GM12878 (cell line): ENCODE results near the gene IER5L. TPM values are rescaled to one million over a fixed set of nuclear protein-coding genes. Genes with fewer than 3 reads are reported as not detected.

ENCODE experiments used
- ATAC-seq: fragments of 200-7000 bp; cut with Tn5 transposase; 3 replicates; pipeline ENCODE4 v1.9.1; 2020; ENCODE audit warnings: mild to moderate bottlenecking, moderate library complexity
- BruUV-seq: library from RNA; stranded (reverse); fragments of 400-500 nt; replicated peaks from 2 replicates; lab custom pipeline; 2021; lab: Mats Ljungman, UMichigan
- CTCF ChIA-PET: fragments of 300-600 bp; sonication (Branson Sonifier 250); formaldehyde crosslinking; extraction: SDS; loops from one replicate; lab custom pipeline; 2021; ENCODE audit warnings: inconsistent platforms; lab: Yijun Ruan, JAX
- POLR2A ChIA-PET: fragments of 350-600 bp; formaldehyde crosslinking; extraction: SDS; loops from one replicate; lab custom pipeline; 2021; ENCODE audit warnings: inconsistent platforms; lab: Charles Lee
- RAD21 ChIA-PET: fragments of 300-600 bp; sonication (Branson Sonifier 250); formaldehyde crosslinking; loops from one replicate; lab custom pipeline; 2023; ENCODE audit warnings: antibody characterized with exemption; ENCODE audit not compliant: unreplicated experiment; lab: Charles Lee
- SMC1A ChIA-PET: fragments of 300-600 bp; sonication (Branson Sonifier 250); formaldehyde crosslinking; loops from one replicate; lab custom pipeline; 2023; ENCODE audit not compliant: unreplicated experiment, uncharacterized antibody; lab: Charles Lee
- DNase-seq: peaks from one replicate; pipeline ENCODE4 v3.0.0-alpha.2; 2011; ENCODE audit warnings: low read depth, low spot score
- FAIRE-seq: peaks from 3 replicates; lab custom pipeline; 2011; peaks lifted over from hg19 to GRCh38; lab: Jason Lieb, UNC
- H2AFZ ChIP-seq: 2 replicates; pipeline ENCODE4 v1.6.0; 2011; ENCODE audit warnings: low read depth, low read length, control low read depth; ENCODE audit not compliant: control insufficient read depth
- H3K27ac ChIP-seq: 2 replicates; pipeline ENCODE4 v1.5.1; 2011; ENCODE audit warnings: control low read depth; ENCODE audit not compliant: control insufficient read depth, insufficient read depth
- H3K27me3 ChIP-seq, 2 experiments: replicated peaks in 1 of 2; 2 replicates each; pipeline versions ENCODE4 v1.6.0 to v1.6.1; 2011; ENCODE audit warnings: low read length in 1 of 2; ENCODE audit not compliant: control insufficient read depth in 2 of 2, insufficient read depth in 2 of 2
- H3K36me3 ChIP-seq, 2 experiments: 2 replicates each; pipeline ENCODE4 v1.5.1; 2011; ENCODE audit warnings: low read length in 1 of 2; ENCODE audit not compliant: control insufficient read depth in 2 of 2, insufficient read depth in 2 of 2
- H3K4me1 ChIP-seq: 2 replicates; pipeline ENCODE4 v1.6.1; 2011; ENCODE audit warnings: mild to moderate bottlenecking, low read length, moderate library complexity, mixed read lengths; ENCODE audit not compliant: control insufficient read depth, insufficient read depth
- H3K4me2 ChIP-seq: 2 replicates; pipeline ENCODE4 v1.6.0; 2011; ENCODE audit warnings: control low read depth; ENCODE audit not compliant: control insufficient read depth, insufficient read depth
- H3K4me3 ChIP-seq: fragments of 200-600 bp; sonication (generic); 2 replicates; pipeline ENCODE4 v1.5.1; 2016
- H3K79me2 ChIP-seq: 2 replicates; pipeline ENCODE4 v1.6.0; 2011; ENCODE audit warnings: low read length; ENCODE audit not compliant: control insufficient read depth, insufficient read depth
- H3K9ac ChIP-seq: 2 replicates; pipeline ENCODE4 v1.8.0; 2011; ENCODE audit warnings: low read length, control low read depth, mixed read lengths; ENCODE audit not compliant: control insufficient read depth, insufficient read depth
- H3K9me3 ChIP-seq: replicated peaks from 3 replicates; pipeline ENCODE4 v1.5.1; 2011; ENCODE audit warnings: mild to moderate bottlenecking, low read length; ENCODE audit not compliant: control insufficient read depth, insufficient read depth
- H4K20me1 ChIP-seq: 2 replicates; pipeline ENCODE4 v1.6.0; 2011; ENCODE audit not compliant: control insufficient read depth, insufficient read depth
- ATF7 ChIP-seq: fragments of 450-650 bp; IDR thresholded peaks from 2 replicates; pipeline ENCODE4 v1.6.1; 2016; ENCODE audit warnings: low read depth, mild to moderate bottlenecking
- EED ChIP-seq: sonication (generic); IDR thresholded peaks from 2 replicates; pipeline ENCODE4 v1.6.1; 2016; ENCODE audit warnings: antibody characterized with exemption, low read depth
- ETV6 ChIP-seq, 2 experiments: fragments of 450-650 bp in 1 of 2; IDR thresholded peaks in 1 of 2; conservative IDR thresholded peaks in 1 of 2; 2 replicates each; pipeline ENCODE4 v1.6.1; 2014; ENCODE audit warnings: antibody characterized with exemption in 1 of 2, borderline replicate concordance in 1 of 2, low read depth in 1 of 2, mild to moderate bottlenecking in 1 of 2, moderate library complexity in 1 of 2
- GABPA ChIP-seq: IDR thresholded peaks from 2 replicates; pipeline ENCODE4 v1.6.1; 2014; ENCODE audit warnings: antibody characterized with exemption, low read depth, mild to moderate bottlenecking, inconsistent platforms
- HDGF ChIP-seq: fragments of 450-650 bp; IDR thresholded peaks from 2 replicates; pipeline ENCODE4 v1.6.1; 2016; ENCODE audit warnings: antibody characterized with exemption
- LARP7 ChIP-seq: fragments of 450-650 bp; IDR thresholded peaks from 2 replicates; pipeline ENCODE4 v1.6.1; 2017; ENCODE audit warnings: mild to moderate bottlenecking
- MEF2B ChIP-seq: fragments of 450-650 bp; IDR thresholded peaks from 2 replicates; pipeline ENCODE4 v1.6.1; 2018; ENCODE audit warnings: mild to moderate bottlenecking, moderate library complexity; ENCODE audit not compliant: partially characterized antibody, poor library complexity, severe bottlenecking
- MTA3 ChIP-seq: IDR thresholded peaks from 2 replicates; pipeline ENCODE4 v1.6.1; 2012; ENCODE audit warnings: low read length, inconsistent platforms, borderline replicate concordance
- NRF1 ChIP-seq: conservative IDR thresholded peaks from 2 replicates; pipeline ENCODE4 v1.6.1; 2011; ENCODE audit warnings: mild to moderate bottlenecking, low read depth, low read length, improper control_type of control experiment
- POLR2AphosphoS2 ChIP-seq: IDR thresholded peaks from 2 replicates; pipeline ENCODE4 v1.6.1; 2011; ENCODE audit warnings: low read depth, mild to moderate bottlenecking, low read length, improper control_type of control experiment, moderate library complexity
- RUNX3 ChIP-seq: IDR thresholded peaks from 2 replicates; pipeline ENCODE4 v1.6.1; 2012; ENCODE audit warnings: low read length, inconsistent platforms
- WRNIP1 ChIP-seq: IDR thresholded peaks from 2 replicates; pipeline ENCODE4 v1.6.1; 2011; ENCODE audit warnings: low read depth, low read length, improper control_type of control experiment, borderline replicate concordance
- WGBS: methylation state at CpG from one replicate; pipeline ENCODE4 v1.1.6; 2016; ENCODE audit warnings: low lambda C conversion rate; ENCODE audit not compliant: insufficient replicate concordance, insufficient coverage; ENCODE audit errors: missing lambda C conversion rate; 5-methylcytosine and 5-hydroxymethylcytosine counted together
- in situ Hi-C: fragments of 300-500 bp; cut with MboI; formaldehyde crosslinking; loops from 9 replicates; pipeline ENCODE4 v1.14.3; 2018; ENCODE audit warnings: mixed read lengths
- intact Hi-C: fragments of 100-400 bp; cut with micrococcal nuclease; formaldehyde crosslinking; loops from one replicate; pipeline ENCODE4 v1.14.2; 2022; ENCODE audit not compliant: unreplicated experiment
- polyA plus RNA-seq, 11 experiments: library from polyadenylated mRNA; depleted of rRNA in 4 of 11; unstranded in 6 of 11; stranded (reverse) in 5 of 11; fragments of >200 nt; fragmentation: Nextera tagmentation in 4 of 11; fragmentation: Illumina TruSeq in 1 of 11; extraction: Ambion mirVana in 4 of 11; extraction: Trizol in 1 of 11; gene quantifications; 1 replicate in 1 of 11; 2 replicates in 10 of 11; pipeline versions ENCODE4 v1.2.1 to v1.2.3, GENCODE V29; 2011 to 2016; ENCODE audit warnings: inconsistent platforms in 2 of 11, missing spikeins in 2 of 11, low read depth in 1 of 11
- total RNA-seq, 4 experiments: library from RNA; depleted of rRNA in 3 of 4; stranded (reverse); fragments of >200 nt in 3 of 4; fragmentation: Illumina TruSeq in 1 of 4; extraction: Trizol in 1 of 4; gene quantifications; 2 replicates each; pipeline versions ENCODE4 v1.2.1 to v1.2.3, GENCODE V29; 2013 to 2021
- TF ChIP-seq, protein P1 (sequence below): IDR thresholded peaks from 2 replicates; pipeline ENCODE4 v1.6.1; 2011; ENCODE audit warnings: low read depth, low read length, improper control_type of control experiment, borderline replicate concordance

The IER5L gene
- total and polyA plus RNA-seq, 10 of the 15 experiments (the other 5 are each of a cell fraction or from before 2014, with no cell fraction given), result 0.04 to 1.4 (median 0.17) TPM

- Histone ChIP-seq H4K20me1 (no peaks in the 10 kb centered on the region), H3K27ac (no peak overlapping the region), H3K9me3 (no peaks in the 10 kb centered on the region), H2AFZ (no peak overlapping the region), H3K79me2 (no peaks in the 10 kb centered on the region), H3K9ac (no peak overlapping the region), H3K36me3 (peaks cover 2 to 4% of the 10 kb centered on the region in 2 experiments; a peak in 3 of 4 replicates), H3K4me1 (peaks cover 13% of the 10 kb centered on the region), H3K4me3 (no peak overlapping the region), H3K27me3 (no peaks in the 10 kb centered on the region), H3K4me2 (no peak overlapping the region)
- DNase-seq (no peak), ATAC-seq (no peak), FAIRE-seq (no peak)
- ChIA-PET RAD21 (interaction anchor here (1.3 kb wide), 1 partner anchor 11 kb away, joined by 4 read pairs; no protein-coding TSS in a partner anchor), SMC1A (interaction anchor here (1.7 to 3.3 kb wide), 2 partner anchors 9 to 12 kb away, joined by 8 to 19 read pairs; no protein-coding TSS in a partner anchor), CTCF (interaction anchor here (2.0 to 2.8 kb wide), 3 partner anchors 9 to 22 kb away, joined by 8 to 13 read pairs (median 10); no protein-coding TSS in a partner anchor), POLR2A (interaction anchor here (0.5 kb wide), 1 partner anchor 474 kb away, joined by 3 read pairs; no protein-coding TSS in a partner anchor)
- TF ChIP-seq MTA3 (no peak), HDGF (no peak)
- in situ Hi-C loops, result no loop called here
- intact Hi-C loops, result no loop called here
- no TSS peak for BruUV-seq
- 89% methylated on average over 15 of the region's 15 CpGs for WGBS
Observed at GRCh38 chr9:129151469-129151868, 26.6 kb downstream of the IER5L start.

DNA sequence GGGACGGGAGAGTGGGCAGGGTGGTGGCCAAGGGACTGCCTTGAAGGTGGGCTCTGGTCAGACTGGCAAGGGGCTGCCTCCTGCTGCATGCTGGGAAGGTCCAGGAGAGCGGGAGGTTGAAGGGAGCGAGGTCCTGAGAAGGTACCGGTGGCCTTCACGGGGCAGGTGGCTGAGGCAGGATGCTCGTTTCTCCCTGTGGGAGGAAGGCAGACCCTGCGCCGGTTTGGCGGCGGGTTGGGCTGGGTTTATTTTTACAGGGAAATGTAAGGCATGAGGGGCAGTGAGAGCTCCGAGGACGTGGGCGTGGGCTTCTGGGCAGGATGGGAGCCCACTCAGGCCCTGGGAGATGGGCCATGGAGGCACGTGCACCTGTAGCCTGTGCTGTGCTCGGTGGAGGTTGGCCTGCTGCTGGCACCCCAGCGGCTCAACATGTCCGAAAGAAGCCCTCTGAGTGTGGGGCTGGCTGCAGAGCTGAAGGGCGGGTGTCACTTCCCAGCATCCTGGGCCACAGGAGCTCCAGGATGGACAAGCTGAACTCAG lies 27.3 kb downstream of the IER5L start:
- ChIA-PET SMC1A (interaction anchor here (1.7 to 3.3 kb wide), 2 partner anchors 8 to 11 kb away, joined by 8 to 19 read pairs; no protein-coding TSS in a partner anchor), POLR2A (no interaction called here), RAD21 (interaction anchor here (1.3 kb wide), 1 partner anchor 10 kb away, joined by 4 read pairs; no protein-coding TSS in a partner anchor), CTCF (interaction anchor here (2.0 to 2.8 kb wide), 4 partner anchors 8 to 23 kb away, joined by 8 to 19 read pairs (median 12); no protein-coding TSS in a partner anchor)
- H3K4me2 ChIP-seq, result no peak overlapping the region
- H3K36me3 ChIP-seq, result peaks cover 2 to 4% of the 10 kb centered on the region in 2 experiments; a peak in 3 of 4 replicates
- FAIRE-seq (no peak), DNase-seq (no peak), ATAC-seq (no peak)
- BruUV-seq, result no TSS peak
- no peak overlapping the region for H2AFZ ChIP-seq
- H3K27me3 ChIP-seq, result no peaks in the 10 kb centered on the region
- intact Hi-C loops (no loop called here), in situ Hi-C loops (no loop called here)
- no peak overlapping the region for H3K27ac ChIP-seq
- H3K9ac ChIP-seq, result no peak overlapping the region
- peaks cover 13% of the 10 kb centered on the region for H3K4me1 ChIP-seq
- H3K79me2 ChIP-seq, result no peaks in the 10 kb centered on the region
- no peak overlapping the region for H3K4me3 ChIP-seq
- TF ChIP-seq NRF1 (no peak), RUNX3 (no peak), GABPA (no peak), WRNIP1 (no peak), LARP7 (no peak), POLR2AphosphoS2 (no peak), EED (no peak), ETV6 (conservative IDR thresholded peaks at IDR 0.05 in 1 of 2, IDR thresholded peaks at IDR 0.05 in 1 of 2; ENCODE audit: borderline replicate concordance in 1 of 2, low read depth in 1 of 2) (no peak), ATF7 (no peak), MEF2B (no peak)
- TF ChIP-seq, protein P1, sequence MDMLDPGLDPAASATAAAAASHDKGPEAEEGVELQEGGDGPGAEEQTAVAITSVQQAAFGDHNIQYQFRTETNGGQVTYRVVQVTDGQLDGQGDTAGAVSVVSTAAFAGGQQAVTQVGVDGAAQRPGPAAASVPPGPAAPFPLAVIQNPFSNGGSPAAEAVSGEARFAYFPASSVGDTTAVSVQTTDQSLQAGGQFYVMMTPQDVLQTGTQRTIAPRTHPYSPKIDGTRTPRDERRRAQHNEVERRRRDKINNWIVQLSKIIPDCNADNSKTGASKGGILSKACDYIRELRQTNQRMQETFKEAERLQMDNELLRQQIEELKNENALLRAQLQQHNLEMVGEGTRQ, result no peak
- no peaks in the 10 kb centered on the region for H3K9me3 ChIP-seq
- 77% methylated on average over 16 of the region's 18 CpGs for WGBS
- no peaks in the 10 kb centered on the region for H4K20me1 ChIP-seq
